PC-3 (cell line): ENCODE measurements around the gene HADHB.

Source experiments
- CTCF ChIP-seq: fragments of 300-600 bp; sonication (generic); conservative IDR thresholded peaks from 2 replicates; pipeline ENCODE4 v1.5.1; 2017; ENCODE audit warnings: antibody characterized with exemption, low read depth, mild to moderate bottlenecking, low read length
- EZH2 ChIP-seq: fragments of 300-600 bp; sonication (generic); IDR thresholded peaks from one replicate; pipeline ENCODE4 v1.6.1; 2017; ENCODE audit warnings: antibody characterized with exemption, mild to moderate bottlenecking, low read length; ENCODE audit not compliant: unreplicated experiment

GRCh38 chr2:26197516-26197915 is 47.2 kb upstream of the HADHB start:
- TF ChIP-seq CTCF (no peak), EZH2 (no peak)
